ENCODE data around the gene UST.
"Not testable (repeated sequence)": the region's sequence is repeated elsewhere in the genome, so short reads cannot be mapped to it uniquely, and the experiment has no call there.

Gene UST

DNA sequence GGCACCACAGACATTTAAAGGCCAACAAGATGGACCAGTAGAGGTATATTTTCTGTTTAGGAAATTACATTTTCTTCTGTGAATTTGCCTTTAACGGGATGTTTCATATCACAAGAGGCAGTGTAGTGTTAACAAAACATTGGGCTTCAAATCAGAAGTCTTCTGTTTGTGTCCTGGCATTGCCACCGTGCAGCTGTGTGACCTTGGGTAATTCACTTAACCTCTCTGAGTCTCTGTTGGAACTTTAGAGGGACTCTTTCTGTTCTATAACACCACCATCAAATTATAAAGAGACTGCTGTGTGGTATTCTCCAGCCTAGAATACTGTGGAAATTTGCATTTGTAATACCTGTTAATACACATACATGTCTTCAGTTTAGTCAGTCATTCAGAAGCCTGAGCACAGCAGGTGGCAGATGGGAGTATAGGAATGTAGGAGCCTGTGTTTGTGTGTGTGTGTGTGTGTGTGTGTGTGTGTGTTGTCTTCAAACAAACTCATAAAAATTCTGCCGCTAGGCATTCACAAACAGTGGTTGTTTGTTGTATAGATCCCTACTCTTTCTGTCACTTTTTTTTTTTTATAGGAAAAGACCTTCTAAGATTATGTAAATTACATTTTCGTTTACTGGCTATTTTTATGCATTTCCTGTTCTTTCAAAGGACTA is 22.6 kb downstream of the UST start:
- peak in 1 of 2 experiments; percentile 8 for DNase-seq

DNA sequence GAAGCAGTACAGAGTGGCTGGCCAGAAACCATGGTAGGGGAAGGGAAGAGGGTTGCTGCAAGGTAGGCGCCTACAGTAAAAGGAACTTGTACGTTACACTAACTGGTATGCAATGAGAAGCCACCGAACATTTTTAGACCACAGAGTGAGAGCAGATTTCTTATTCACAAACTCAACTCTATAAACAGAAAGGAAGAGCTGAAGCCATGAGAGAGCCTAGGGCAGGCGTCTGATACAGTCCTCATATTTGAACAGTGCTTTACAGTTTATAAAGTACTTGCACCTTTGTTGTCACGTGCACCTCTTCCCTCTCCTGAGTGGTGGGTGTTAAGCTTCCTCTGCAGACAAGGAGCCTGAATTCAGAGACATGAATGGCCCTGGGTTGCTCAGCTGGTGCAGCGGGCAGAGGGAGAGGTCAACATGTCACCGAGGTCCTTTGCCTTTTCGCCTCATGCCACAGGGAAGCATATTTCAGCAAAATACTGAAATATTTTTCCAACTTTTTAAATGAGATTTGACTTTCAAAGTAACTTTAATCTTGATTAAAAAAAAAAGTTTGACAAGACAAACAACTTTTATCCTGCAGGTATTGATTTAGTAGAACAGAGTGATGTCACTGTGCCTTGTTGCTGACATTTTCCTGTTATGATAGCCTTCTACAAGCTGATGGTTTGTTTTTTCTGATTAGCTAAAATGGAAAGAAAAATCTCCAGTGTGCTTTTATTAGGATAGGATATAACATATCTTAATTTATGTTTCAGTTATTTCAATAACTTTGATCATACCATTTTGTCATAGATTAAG is 23.8 kb downstream of the UST start:
- DNase-seq = no peak

DNA sequence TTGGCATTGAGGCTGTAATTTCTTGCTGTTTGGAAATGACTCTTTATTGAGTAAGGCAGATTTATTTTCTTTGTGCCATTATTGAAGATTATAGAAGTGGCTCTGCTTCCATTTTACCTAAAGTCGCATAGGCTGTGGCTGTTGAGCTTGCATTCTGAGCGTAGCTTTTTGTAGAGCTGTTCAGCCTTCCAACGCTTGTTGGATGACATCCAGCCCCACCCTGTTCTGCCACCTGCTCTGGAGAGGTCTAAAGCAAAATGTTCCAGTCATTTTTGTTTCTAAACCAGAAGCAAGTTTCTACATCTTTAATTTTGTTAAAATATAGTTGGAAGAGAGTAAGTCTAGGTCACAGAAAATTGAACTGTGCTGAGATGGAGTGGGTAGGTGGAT is 24.4 kb downstream of the UST start:
- no peak for DNase-seq

DNA sequence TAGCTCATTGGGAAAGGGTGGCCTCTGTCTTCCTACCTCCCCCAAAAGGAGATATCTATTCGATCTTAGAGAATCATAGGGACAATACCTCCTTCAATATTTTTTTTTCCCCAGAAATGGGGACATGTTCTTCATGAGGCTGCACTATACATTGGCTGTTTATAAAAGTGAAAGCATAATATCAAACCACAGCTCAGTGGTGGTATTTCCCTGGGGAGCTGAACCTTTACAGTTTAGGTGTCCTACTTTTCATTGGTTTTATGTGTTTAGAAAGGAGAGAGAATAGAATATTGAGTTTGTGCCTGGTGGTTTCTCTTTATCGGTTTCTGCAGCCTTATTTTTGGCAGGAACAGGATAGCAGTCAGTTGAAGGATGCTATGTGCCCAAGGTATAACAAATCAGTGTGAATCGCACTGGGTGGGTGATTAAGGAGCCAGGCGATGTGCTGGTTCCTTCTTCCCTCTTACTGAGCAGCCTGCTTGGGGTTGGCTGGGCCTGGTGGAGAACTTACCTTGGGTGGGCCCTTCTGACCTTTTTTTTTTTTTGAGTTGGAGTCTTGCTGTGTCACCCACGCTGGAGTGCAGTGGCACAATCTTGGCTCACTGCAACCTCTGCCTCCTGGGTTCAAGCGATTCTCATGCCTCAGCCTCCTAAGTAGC is 25.2 kb downstream of the UST start:
- no peak for DNase-seq

DNA sequence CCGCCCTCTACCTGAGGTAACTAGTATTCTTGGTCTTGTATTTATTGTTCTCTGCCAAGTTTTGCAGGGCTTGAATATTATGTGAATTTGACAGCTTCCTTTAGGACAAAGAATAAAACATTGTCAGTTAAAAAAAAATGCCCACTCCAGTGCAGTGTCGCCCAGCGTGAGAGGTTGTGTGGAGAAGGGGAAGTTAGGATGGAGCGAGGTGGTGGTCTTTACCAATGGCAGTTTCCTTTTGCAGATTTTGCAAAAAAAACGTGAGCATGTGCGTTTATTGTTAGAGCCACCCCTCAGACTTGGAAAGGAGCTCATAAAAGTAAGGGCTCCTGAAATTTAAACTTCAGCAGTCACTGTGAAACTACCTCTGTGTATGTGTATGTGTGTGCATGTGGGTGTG is 28.3 kb downstream of the UST start:
- no peak for DNase-seq

DNA sequence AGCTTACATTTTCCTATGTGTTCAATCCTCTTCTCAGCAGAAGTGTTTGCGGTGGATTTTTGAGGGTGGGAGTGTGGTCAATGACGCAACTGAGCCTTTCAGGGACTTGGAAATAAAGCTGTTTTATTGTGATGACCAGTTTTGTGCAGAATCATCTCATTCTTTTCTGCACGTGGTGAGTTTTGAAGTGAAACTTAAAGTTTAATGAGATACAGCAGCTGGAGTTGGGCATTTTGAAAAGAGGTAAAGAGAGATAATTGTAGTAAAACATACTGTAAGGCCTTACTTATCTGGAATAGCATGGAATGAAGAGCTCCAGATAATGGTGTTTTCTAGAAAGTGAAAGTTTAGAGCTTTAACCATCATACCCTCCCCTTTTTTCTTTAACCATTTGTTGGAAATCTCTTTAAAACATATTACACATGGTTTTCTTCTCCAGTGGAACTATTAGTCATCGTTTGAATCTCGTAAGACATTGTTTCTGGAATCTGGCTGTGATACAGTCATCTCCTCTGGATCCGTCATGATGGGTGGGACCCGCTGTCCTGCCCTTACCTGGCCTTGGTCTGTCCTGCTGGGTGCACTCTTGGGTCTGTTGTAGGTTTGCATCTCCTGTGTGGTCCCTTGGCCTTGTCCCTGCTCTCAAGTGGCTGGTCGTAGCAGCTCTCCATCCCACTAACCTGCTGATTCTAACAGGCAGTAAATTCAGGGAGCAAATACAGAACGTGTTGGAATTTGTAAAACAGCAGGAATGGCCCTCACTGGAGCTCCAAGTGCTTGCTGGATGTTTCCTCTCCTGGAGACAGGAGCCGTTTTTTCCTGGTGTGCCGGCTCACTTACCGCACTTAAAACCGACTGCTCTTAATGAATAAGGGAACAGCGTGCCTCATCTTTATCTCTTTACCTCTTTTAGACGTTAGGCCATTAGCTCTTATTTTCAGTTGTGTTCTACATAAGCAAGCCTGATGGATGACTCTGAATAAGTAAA is 29.8 kb downstream of the UST start:
- DNase-seq = no peak

DNA sequence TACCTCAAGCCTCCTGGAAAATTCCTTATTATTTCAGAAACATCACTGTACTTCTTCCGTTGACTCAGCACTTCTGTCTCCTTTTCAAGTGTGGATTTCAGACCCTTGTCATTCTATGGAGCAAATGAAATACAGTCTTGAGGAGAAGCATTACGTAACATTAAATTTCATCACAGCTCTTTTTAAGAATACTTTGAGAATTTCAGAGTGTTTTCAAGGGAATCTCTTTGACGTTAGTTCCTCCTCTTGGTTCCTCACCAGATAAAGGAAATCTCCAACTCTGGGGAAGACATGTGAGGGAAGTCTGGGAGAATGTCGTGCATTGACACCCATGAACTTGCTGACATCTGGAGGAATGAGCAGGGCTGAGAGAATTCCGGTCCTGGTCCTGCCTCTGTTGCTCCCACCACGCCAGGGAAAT is 32.3 kb downstream of the UST start:
- no peak for DNase-seq

DNA sequence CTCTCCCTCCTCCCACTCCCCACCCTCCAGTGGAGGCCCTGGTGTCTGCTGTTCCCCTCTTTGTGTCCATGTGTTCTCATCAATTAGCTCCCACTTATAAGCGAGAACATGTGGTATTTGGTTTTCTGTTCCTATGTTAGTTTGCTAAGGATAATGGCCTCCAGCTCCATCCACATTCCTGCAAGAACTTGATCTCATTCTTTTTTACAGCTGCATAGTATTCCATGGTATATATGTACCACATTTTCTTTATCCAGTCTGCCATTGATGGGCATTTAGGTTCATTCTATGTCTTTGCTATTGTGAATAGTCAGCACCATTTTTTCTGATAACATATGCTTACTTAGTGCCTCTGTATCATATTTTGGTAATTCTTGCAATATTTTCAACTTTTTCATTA is 33.6 kb downstream of the UST start:
- not testable (repeated sequence) for DNase-seq

DNA sequence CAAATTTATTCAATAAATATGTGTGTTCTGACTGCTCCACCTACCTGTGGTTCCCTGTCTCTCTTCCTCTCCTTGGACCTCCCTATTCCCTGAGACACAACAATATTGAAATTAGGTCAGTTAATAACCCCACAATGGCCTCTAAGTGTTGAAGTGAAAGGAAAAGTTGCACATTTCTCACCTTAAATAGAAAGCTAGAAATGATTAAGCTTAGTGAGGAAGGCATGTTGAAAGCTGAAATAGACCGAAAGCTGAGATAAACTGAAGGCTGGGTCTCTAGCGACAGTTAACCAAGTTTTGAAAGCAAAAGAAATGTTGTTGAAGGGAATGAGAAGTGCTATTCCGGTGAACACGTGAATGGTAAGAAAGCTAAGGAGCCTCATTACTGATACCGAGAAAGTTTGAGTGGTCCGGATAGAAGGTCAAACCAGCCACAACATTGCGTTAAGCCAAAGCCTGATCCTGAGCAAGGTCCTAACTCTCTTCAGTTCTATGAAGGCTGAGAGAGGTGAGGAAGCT is 34.1 kb downstream of the UST start:
- DNase-seq = no peak

DNA sequence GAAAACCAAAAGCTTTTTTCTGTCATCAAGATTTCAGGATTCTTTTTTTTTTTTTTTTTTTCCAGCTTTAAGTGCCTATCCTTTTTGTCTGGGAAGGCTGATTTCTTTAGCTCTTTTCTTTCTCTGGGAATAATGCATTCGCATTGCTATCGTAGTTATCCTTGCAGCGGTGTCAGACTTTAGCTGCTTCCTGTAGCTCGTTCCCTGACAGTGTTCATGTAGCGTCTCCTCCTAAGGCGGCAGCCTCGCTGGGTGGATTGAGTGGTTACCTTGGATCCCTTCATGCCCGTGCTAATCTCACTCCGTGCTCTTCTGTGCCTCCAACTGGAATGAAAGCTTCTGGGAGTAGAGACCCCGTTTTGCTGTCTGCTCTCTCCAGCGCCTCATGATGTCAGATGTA is 43.1 kb downstream of the UST start:
- peak in 1 of 2 experiments; percentile 11 for DNase-seq

DNA sequence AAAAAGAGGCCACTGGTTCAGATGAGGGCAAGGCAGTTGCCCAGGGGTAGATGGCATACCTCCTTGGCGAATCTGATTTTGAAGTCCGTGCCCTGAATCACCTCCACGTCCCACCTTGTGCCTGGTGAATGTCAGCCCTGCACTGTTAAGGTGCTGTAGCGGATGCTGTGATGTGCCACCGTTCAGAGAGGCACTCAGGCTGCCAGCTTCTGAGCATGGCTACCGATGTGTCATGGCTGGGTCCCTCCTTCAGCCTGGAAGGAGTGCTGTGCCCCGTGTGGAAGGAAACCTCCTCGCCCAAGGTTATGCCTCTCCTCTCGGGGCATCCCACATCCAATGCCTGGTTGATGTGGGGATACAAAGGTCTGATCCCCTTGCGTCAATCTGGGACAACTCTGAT is 43.6 kb downstream of the UST start:
- DNase-seq = no peak

DNA sequence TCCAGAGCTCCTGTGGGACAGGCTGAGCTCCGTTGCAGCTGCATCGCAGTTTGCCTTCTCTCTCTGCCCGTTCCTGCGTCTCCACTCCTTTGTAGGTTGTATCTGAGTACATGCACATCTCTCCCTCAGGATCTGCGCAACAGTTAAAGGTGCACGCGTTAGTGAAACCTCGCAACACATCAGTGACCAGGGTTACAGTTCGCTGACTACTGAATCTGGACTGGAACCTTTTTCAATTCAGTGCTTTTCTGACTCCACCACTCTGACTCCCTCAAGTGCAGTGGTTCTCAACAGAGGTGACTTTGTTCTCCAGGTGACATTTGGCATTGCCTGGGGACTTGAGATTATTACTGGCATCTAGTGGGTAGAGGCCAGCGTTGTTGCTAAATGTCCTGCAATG is 44.0 kb downstream of the UST start:
- no peak for DNase-seq

DNA sequence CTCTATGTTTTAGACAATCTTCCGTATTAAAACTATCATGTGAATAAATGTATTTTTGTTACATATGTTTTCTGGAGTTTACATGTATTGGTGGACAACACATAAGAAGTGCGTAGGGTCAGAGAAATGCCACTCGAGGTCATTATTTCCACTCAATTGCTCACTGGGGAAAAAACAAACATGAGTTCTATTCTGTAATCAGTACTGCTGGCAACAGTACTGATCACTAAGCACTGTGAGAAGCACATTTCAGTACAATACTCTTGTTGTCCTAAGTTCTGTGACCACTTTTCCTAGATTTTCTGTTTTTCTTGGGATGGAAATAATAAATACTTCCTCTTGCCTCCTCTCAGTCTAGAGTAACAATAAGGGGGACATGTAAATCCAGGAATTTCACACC is 44.5 kb downstream of the UST start:
- DNase-seq = no peak

DNA sequence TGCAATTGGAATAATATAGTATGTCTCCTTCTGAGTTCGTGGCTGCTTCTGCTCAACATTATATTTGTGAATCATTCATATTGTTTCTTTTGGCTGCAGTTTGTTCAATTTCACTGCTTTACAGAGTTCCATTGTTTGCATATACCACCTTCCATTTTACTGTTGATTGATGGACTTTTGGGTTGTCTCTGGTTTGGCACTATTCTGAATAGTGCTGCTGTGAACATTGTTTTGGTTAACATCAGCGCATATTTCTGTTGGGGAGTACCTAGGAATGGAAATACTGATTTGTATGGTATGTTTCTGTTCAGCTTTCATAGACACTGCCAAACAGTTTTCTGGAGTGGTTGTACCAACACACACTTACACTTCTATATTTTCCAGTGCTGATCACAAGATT is 46.9 kb downstream of the UST start:
- no peak for DNase-seq

DNA sequence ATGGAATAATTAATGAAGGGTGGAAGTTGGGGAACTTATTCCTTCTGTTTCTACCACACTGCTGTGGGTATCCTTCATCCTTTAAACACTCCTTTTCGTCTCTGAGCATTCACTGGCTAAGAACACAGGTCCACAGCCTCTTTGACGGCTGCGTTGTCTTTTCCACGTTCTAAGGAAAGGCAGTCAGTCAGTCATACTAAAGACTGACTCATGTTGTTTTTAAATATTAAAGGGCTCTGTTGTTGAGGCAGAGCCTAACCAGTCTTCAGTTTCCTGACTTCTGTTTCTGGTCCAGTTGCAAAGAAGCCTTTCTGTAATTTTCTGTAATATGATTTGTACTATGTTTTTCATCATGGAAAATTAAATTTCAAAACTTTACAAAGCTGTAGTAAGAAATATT is 48.0 kb downstream of the UST start:
- DNase-seq = no peak

DNA sequence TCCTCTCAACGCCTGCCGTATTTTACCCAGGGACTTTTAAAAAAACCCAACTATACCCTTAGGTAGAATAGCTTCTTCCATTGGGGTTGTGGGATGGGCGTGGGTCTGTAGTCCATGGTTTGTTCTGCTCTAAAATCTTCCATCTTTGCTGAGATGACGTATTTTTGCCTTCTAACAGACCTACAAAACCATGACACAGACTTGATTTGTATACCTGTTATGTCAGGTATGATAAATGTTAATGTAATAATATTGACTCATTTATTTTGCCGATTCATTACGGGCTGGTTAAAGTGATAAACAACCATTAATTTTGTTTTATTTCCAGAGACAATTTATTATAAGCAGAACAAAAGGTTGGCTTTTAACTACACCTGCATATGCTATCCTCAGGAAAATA is 48.7 kb downstream of the UST start:
- DNase-seq = no peak

DNA sequence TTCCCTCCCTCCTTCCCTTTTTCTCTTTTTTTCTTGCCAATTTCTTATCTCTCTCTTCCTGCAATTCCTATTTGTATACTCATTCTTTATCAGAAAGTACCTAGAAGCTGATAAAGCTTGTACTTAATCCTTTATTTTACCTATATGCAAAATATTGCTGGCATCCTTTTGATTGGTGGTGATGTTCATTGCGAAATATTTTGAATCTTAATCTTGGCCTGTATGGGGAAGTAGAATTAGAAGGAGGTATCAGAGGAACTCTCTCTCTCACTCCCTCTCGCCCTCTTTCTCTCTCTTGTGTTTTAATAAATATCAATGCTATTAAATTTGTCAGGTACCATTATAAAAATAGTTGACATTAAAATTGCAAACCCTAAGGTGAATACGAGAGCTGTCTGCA is 52.8 kb downstream of the UST start:
- DNase-seq = no peak

DNA sequence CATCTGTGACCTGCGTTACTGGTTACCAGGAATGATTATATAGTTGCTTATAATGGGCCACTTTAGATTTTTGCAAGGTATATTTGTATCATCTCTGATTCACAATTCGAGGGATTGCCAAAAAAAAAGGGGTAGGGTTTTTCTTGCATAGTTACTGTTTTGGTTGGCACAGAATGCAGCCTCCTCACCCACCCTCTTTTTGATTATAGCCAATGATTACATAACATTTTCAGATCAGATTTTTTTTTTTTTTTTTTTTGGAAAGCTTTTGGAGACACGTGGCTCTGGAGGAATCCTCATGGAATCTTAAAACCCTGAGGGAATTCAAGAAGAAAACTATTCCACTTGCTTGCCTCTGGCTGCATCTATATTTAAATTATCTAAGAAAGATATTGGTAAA is 53.7 kb downstream of the UST start:
- DNase-seq = no peak

DNA sequence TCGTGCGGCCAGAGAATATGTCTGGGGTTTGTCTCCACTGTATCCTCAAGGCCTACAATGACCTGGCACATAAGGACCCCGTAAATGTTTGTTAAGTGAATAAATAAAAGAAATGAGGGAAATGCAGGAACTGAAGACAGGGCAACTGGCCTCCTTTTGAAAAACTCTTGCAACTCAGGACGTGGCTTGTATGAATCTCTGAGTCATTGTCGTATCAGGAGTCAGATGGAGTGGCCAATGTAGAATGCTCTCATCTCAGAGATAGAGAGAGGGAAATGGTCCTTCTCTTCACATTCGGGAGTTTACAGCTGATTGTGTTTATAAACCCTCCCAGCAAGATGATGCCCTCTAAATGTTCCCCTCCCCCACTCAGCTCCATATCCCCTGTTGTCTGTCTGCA is 57.1 kb downstream of the UST start:
- DNase-seq = no peak

DNA sequence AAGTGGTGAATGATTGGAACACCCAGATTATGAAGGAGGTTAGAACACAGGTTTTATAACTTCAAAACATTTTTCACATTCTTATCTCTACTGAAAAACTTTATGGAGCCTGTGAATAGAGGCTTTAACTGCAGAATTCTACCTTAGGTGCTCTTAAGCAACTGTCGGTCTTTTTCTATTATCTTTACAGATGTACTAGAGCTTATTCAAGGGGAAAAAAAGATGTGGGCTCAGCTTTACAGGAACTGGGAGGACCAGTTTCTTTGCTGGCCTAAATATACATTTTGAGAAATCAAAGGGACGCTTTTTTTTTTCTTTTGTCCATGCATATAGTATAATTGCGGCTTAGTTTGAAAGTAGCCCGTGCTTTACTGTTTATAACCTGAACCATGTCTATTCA is 58.9 kb downstream of the UST start:
- DNase-seq = no peak

DNA sequence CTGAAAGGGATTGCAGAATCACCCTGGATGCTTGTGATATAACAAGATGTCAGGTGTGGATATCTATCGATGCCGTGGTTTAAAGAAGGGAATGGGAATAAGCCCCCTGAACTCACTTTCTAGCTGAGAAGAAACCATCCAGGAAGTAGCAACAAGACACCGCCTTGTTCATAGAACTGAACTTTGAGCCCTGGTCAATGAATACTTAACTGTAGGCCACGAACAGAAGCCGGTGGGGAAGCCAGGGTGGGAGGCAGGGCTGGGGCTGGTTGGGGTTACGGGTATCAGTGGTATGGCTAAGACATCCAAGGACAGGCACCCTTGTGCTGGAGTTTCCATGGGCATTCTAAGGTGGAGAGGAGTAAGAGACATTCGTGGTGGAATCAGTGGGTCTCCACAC is 61.0 kb downstream of the UST start:
- peak in 1 of 2 experiments; percentile 5 for DNase-seq

DNA sequence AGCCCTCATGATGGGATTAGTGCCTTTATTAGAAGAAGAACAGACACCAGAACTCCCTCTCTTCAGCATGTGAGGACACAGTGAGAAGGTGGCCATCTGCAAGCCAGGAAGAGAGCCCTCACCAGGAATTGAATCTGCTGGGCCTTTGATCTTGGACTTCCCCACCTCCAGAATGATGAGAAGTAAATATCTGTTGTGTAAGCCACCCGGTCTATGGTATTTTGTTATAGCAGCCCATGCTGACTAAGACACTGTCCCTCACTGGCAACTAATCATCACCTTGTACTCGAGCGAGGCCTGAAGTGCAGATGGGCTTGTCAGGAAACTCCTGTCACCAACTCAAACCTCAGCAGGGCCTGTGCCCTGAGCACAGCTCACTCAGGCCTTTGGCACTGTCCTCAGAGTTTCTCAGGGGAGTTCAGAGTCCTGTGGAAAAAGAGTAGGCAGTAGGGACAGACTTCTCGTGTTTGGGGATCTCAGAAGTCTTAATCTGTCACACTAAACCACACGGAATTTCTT is 62.0 kb downstream of the UST start:
- DNase-seq = no peak

DNA sequence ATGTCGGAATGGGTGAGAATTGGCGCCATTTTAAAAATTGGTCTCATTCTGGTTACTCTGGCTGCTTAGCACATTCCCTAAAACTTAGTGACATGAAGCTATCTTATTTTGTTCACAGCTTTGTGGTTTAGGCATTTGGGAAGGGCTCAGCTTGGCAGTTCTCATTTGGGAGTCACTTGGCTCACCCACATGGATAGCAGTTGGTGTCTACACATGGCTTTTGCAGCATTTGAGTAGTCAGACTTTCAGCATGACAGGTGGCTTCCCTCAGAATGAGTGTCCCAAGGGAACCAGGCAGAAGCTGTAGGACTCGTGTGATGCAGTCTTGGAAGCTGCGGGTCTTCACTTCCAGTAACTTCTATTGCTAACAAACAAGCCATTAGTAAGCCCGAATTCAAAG is 64.6 kb downstream of the UST start:
- DNase-seq = no peak
